Caco-2 (cell line): ENCODE results near the gene LINGO1. TPM values are rescaled to one million over a fixed set of nuclear protein-coding genes. Genes with fewer than 3 reads are reported as not detected.

Experiments
- BruUV-seq: library from RNA; stranded (reverse); fragments of 400-500 nt; replicated peaks from 2 replicates; lab custom pipeline; 2021; lab: Mats Ljungman, UMichigan
- CTCF ChIA-PET: fragments of 300-600 bp; sonication (Branson Sonifier 250); formaldehyde crosslinking; loops from one replicate; lab custom pipeline; 2022; ENCODE audit warnings: antibody characterized with exemption; lab: Charles Lee
- POLR2A ChIA-PET: fragments of 300-600 bp; sonication (Branson Sonifier 250); formaldehyde crosslinking; loops from one replicate; lab custom pipeline; 2022; ENCODE audit warnings: antibody characterized with exemption; lab: Charles Lee
- DNase-seq, 2 experiments: peaks; one replicate each; pipeline versions ENCODE4 v3.0.0 to v3.0.0-alpha.2; 2020 to 2022
- H3K27me3 ChIP-seq: replicated peaks from 2 replicates; pipeline ENCODE4 v1.6.0; 2011; ENCODE audit warnings: low read length; ENCODE audit not compliant: control insufficient read depth, insufficient read depth
- H3K36me3 ChIP-seq: 2 replicates; pipeline ENCODE4 v1.5.1; 2011; ENCODE audit warnings: low read length; ENCODE audit not compliant: control insufficient read depth, insufficient read depth
- H3K4me1 ChIP-seq: fragments of 250-450 bp; sonication (Bioruptor Pico); 2 replicates; pipeline ENCODE4 v1.5.1; 2020; ENCODE audit warnings: mild to moderate bottlenecking
- H3K4me3 ChIP-seq: 2 replicates; pipeline ENCODE4 v1.5.1; 2011; ENCODE audit warnings: low read depth, mild to moderate bottlenecking, control low read depth, low read length
- H3K9me3 ChIP-seq: fragments of 250-450 bp; sonication (Bioruptor Pico); 2 replicates; pipeline ENCODE4 v1.5.1; 2020; ENCODE audit warnings: mild to moderate bottlenecking, moderate library complexity
- H3K27ac Mint-ChIP-seq: one replicate; pipeline ENCODE4 v1.8.0; 2022; ENCODE audit warnings: mixed read lengths; ENCODE audit not compliant: unreplicated experiment
- H3K27me3 Mint-ChIP-seq: one replicate; pipeline ENCODE4 v1.8.0; 2022; ENCODE audit warnings: mixed read lengths; ENCODE audit not compliant: insufficient read depth, unreplicated experiment
- H3K36me3 Mint-ChIP-seq: one replicate; pipeline ENCODE4 v1.8.0; 2022; ENCODE audit warnings: mild to moderate bottlenecking, mixed read lengths; ENCODE audit not compliant: insufficient read depth, unreplicated experiment
- H3K4me1 Mint-ChIP-seq: one replicate; pipeline ENCODE4 v1.8.0; 2022; ENCODE audit warnings: low read depth, mixed read lengths; ENCODE audit not compliant: unreplicated experiment
- H3K4me3 Mint-ChIP-seq: one replicate; pipeline ENCODE4 v1.8.0; 2022; ENCODE audit warnings: mild to moderate bottlenecking, moderate library complexity, mixed read lengths; ENCODE audit not compliant: unreplicated experiment
- H3K9me3 Mint-ChIP-seq: one replicate; pipeline ENCODE4 v1.8.0; 2022; ENCODE audit warnings: mixed read lengths; ENCODE audit not compliant: unreplicated experiment
- CTCF ChIP-seq, 2 experiments: fragments of 200-600 bp in 1 of 2; IDR thresholded peaks; 1 replicate in 1 of 2; 2 replicates in 1 of 2; pipeline versions ENCODE4 v1.5.1 to v1.8.0; 2011 to 2022; ENCODE audit warnings: antibody characterized with exemption in 1 of 2, control low read depth in 1 of 2, inconsistent platforms in 1 of 2, low read depth in 1 of 2, low read length in 1 of 2, mild to moderate bottlenecking in 1 of 2, moderate library complexity in 1 of 2; ENCODE audit not compliant: insufficient read depth in 1 of 2, severe bottlenecking in 1 of 2, unreplicated experiment in 1 of 2
- intact Hi-C: fragments of 100-400 bp; cut with micrococcal nuclease; formaldehyde crosslinking; loops from one replicate; pipeline ENCODE4 v1.10.0; 2022; ENCODE audit not compliant: unreplicated experiment
- total RNA-seq: library from RNA; stranded (reverse); gene quantifications from 2 replicates; pipeline ENCODE4 v1.2.3, GENCODE V29; 2022

The LINGO1 gene
- total RNA-seq, 1 experiment from 2014 or later, result 1.4 TPM

- H3K4me1 ChIP-seq, result peaks cover 14% of the 10 kb centered on the region
- ChIA-PET CTCF (interaction anchor here (1.1 kb wide), 1 partner anchor 30 kb away, joined by 5 read pairs; the partner anchor contains the start of gene LINGO1), POLR2A (no interaction called here)
- no peaks in the 10 kb centered on the region for H3K36me3 Mint-ChIP-seq
- H3K9me3 ChIP-seq, result no peaks in the 10 kb centered on the region
- H3K4me1 Mint-ChIP-seq, result peaks cover 7% of the 10 kb centered on the region
- peaks cover 4% of the 10 kb centered on the region for H3K27me3 Mint-ChIP-seq
- DNase-seq, result no peak
- TF ChIP-seq CTCF (IDR thresholded peaks at IDR 0.05; ENCODE audit: insufficient read depth in 1 of 2, low read depth in 1 of 2, low read length in 1 of 2, severe bottlenecking in 1 of 2, unreplicated experiment in 1 of 2), result no peak
- no peak overlapping the region for H3K4me3 ChIP-seq
- H3K27ac Mint-ChIP-seq, result no peak overlapping the region
- BruUV-seq, result no TSS peak
- no peaks in the 10 kb centered on the region for H3K36me3 ChIP-seq
- no peaks in the 10 kb centered on the region for H3K9me3 Mint-ChIP-seq
- intact Hi-C loops, result no loop called here
- H3K27me3 ChIP-seq, result no peaks in the 10 kb centered on the region
- no peak overlapping the region for H3K4me3 Mint-ChIP-seq
Measured at GRCh38 chr15:77663256-77663655, 30.5 kb upstream of the LINGO1 start.

GRCh38 chr15:77659350-77660321 is 26.9 kb upstream of the LINGO1 start:
- H3K36me3 ChIP-seq, result no peaks in the 10 kb centered on the region
- peak; percentile 66 to 71 for DNase-seq
- no peaks in the 10 kb centered on the region for H3K27me3 Mint-ChIP-seq
- H3K4me1 Mint-ChIP-seq, result peaks cover 7% of the 10 kb centered on the region
- H3K27me3 ChIP-seq, result no peaks in the 10 kb centered on the region
- H3K4me3 ChIP-seq, result no peak overlapping the region
- POLR2A ChIA-PET, result no interaction called here
- intact Hi-C loops, result loop anchor here (1.0 kb wide), 1 partner anchor 162 kb away; no protein-coding TSS in a partner anchor
- no peaks in the 10 kb centered on the region for H3K9me3 Mint-ChIP-seq
- H3K4me1 ChIP-seq, result peaks cover 14% of the 10 kb centered on the region
- no TSS peak for BruUV-seq
- CTCF ChIA-PET, result interaction anchor here (0.9 to 1.7 kb wide), 2 partner anchors 161 to 162 kb away, joined by 3 read pairs; no protein-coding TSS in a partner anchor
- H3K9me3 ChIP-seq, result no peaks in the 10 kb centered on the region
- no peaks in the 10 kb centered on the region for H3K36me3 Mint-ChIP-seq
- no peak overlapping the region for H3K4me3 Mint-ChIP-seq
- peak; percentile 53 to 59 for TF ChIP-seq CTCF (IDR thresholded peaks at IDR 0.05; ENCODE audit: insufficient read depth in 1 of 2, low read depth in 1 of 2, low read length in 1 of 2, severe bottlenecking in 1 of 2, unreplicated experiment in 1 of 2)
- H3K27ac Mint-ChIP-seq, result no peak overlapping the region

GRCh38 chr15:77658304-77658703 is 25.6 kb upstream of the LINGO1 start:
- intact Hi-C loops, result no loop called here
- Mint-ChIP-seq H3K27me3 (no peaks in the 10 kb centered on the region), H3K9me3 (no peaks in the 10 kb centered on the region), H3K4me3 (no peak overlapping the region), H3K36me3 (no peaks in the 10 kb centered on the region), H3K4me1 (peaks cover 7% of the 10 kb centered on the region), H3K27ac (no peak overlapping the region)
- TF ChIP-seq CTCF (IDR thresholded peaks at IDR 0.05; ENCODE audit: insufficient read depth in 1 of 2, low read depth in 1 of 2, low read length in 1 of 2, severe bottlenecking in 1 of 2, unreplicated experiment in 1 of 2), result no peak
- Histone ChIP-seq H3K27me3 (no peaks in the 10 kb centered on the region), H3K4me3 (no peak overlapping the region), H3K9me3 (no peaks in the 10 kb centered on the region), H3K4me1 (peaks cover 14% of the 10 kb centered on the region), H3K36me3 (no peaks in the 10 kb centered on the region)
- no peak for DNase-seq
- no TSS peak for BruUV-seq
- POLR2A ChIA-PET, result no interaction called here
- CTCF ChIA-PET, result no interaction called here
